ENCODE measurements around the gene SELENOO.

GRCh38 chr22:50207383-50208140, 6.8 kb downstream of the SELENOO start:
- TF ChIP-seq, protein P1, sequence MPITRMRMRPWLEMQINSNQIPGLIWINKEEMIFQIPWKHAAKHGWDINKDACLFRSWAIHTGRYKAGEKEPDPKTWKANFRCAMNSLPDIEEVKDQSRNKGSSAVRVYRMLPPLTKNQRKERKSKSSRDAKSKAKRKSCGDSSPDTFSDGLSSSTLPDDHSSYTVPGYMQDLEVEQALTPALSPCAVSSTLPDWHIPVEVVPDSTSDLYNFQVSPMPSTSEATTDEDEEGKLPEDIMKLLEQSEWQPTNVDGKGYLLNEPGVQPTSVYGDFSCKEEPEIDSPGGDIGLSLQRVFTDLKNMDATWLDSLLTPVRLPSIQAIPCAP (CRISPR knock-in tag; IDR thresholded peaks at IDR 0.05), result no peak
- TF ChIP-seq FOXP4 (CRISPR knock-in tag; IDR thresholded peaks at IDR 0.05) (no peak), SP1 (CRISPR knock-in tag; conservative IDR thresholded peaks at IDR 0.05) (no peak), CTCF (IDR thresholded peaks at IDR 0.05) (no peak), AR (CRISPR knock-in tag; IDR thresholded peaks at IDR 0.05) (no peak), SMAD4 (CRISPR knock-in tag; IDR thresholded peaks at IDR 0.05) (no peak), SMAD3 (CRISPR knock-in tag; IDR thresholded peaks at IDR 0.05; ENCODE audit: borderline replicate concordance) (no peak), MXD4 (CRISPR knock-in tag; IDR thresholded peaks at IDR 0.05; ENCODE audit: borderline replicate concordance) (no peak), TEAD4 (CRISPR knock-in tag; IDR thresholded peaks at IDR 0.05) (no peak), RELA (CRISPR knock-in tag; IDR thresholded peaks at IDR 0.05; ENCODE audit: borderline replicate concordance) (no peak)

All from WTC11 (cell line).